Measurements from ENCODE around the gene CCDC134.

The CCDC134 gene

DNA sequence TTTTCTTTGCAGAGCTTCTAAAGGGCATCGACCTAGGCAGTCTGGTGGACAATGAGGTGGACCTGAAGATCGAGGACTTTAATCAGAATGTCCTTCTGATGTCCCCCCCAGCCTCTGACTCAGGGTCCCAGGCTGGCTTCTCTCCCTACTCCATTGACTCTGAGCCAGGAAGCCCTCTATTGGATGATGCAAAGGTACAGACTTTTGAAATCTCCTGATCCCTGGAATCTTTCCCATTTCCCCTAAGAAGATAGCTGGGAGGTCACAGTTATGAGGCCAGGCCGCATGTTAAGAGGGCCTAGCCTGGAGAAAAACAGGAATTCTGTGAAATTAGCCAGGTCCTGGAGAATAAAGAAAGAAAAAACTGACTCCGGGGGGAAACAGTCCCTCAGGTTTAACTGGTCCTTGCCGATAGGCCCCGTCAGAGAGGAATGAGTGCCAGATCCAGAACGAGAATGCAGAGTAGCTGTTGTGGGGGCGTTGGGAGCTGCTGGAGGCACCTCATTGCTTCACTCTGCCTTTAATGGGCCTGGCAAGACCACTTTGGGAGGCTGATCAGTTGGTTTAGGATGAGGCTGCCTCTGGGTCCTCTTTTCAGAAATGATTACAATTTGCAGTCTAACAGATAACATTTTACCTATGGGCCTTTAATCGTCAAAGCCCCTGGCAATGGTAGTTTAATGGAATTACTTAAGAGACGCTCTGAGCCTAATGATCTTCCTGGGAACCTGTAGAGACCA lies 75.2 kb downstream of the CCDC134 start:
- peaks cover 55% of the 10 kb centered on the region for H3K36me3 ChIP-seq (ENCODE audit: insufficient read depth, low read length)
- no peaks in the 10 kb centered on the region for H3K27me3 ChIP-seq (ENCODE audit: control insufficient read depth in 1 of 2, insufficient read depth in 2 of 2, low read length in 2 of 2)
- no peaks in the 10 kb centered on the region for H3K4me1 ChIP-seq (ENCODE audit: insufficient read depth, low read length)
- no peak overlapping the region for H3K27ac ChIP-seq (ENCODE audit: low read depth, low read length)
- no peaks in the 10 kb centered on the region for H3K9me3 ChIP-seq (ENCODE audit: low read length)
- H3K4me3 ChIP-seq (ENCODE audit: low read depth in 1 of 2, low read length in 2 of 2) = no peak overlapping the region
- no peak overlapping the region for H3K9ac ChIP-seq (ENCODE audit: low read length)

Measured in muscle layer of colon (tissue), 2 donors.